Stimulated activated CD8-positive, alpha-beta memory T cell treated with anti-CD3 and anti-CD28 coated beads, Interleukin-12 subunit alpha, Interleukin-12 subunit beta, amount 100 ng/mL, for 4 hours (primary cell): ENCODE data around the gene ANKRD13B.

Source experiments
- DNase-seq: peaks from one replicate; pipeline ENCODE4 v3.0.0-alpha.2; 2020; ENCODE audit warnings: low read depth

The ANKRD13B gene

DNA sequence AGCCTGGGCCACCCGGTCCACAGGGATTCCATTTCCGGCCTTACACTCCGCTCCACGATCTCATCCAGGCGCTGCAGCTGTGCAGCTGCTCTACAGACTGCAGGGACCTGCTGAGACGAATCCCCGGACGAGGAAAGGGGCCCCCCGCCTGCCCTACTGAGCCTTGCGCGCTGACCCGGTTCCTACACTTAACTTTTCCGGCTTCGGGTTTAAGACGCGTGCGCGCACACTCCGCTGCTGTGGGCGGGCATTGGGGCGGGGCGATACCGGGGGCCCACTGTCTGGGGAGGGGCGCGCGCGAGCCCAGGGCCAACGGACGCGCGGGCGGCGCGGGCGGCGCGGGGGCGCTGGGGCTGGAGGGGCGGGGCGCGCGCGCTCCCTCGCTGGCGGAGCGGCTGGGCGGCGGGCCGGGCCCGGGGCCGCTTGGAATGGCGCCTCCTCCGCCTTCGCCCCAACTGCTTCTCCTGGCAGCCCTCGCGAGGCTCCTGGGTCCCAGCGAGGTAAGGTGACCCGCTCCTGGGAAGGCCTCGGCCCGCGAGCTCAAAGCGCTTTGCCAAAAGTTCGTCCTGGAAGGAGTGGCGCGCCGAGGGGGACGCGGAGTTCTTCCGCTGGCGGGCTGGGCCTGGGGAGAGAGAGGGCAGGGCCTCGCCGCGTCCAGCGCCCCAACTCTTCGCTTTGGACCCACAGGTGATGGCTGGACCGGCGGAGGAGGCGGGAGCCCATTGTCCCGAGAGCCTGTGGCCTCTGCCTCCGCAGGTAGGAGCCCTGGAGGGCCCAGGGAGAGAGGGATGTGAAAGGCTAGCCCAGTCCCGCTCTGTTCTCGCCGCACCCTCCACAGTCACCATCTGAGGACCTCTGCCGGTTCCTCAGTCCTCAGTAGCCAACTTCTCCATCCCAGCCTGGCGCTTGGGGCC is 24.3 kb upstream of the ANKRD13B start, which contains the start of gene TP53I13:
Gene TP53I13 (plus strand): TSS at position 371 of the 914 bp plus-strand sequence. CDS start 58 bp downstream, at position 429.
- DNase-seq: peak; percentile 84

DNA sequence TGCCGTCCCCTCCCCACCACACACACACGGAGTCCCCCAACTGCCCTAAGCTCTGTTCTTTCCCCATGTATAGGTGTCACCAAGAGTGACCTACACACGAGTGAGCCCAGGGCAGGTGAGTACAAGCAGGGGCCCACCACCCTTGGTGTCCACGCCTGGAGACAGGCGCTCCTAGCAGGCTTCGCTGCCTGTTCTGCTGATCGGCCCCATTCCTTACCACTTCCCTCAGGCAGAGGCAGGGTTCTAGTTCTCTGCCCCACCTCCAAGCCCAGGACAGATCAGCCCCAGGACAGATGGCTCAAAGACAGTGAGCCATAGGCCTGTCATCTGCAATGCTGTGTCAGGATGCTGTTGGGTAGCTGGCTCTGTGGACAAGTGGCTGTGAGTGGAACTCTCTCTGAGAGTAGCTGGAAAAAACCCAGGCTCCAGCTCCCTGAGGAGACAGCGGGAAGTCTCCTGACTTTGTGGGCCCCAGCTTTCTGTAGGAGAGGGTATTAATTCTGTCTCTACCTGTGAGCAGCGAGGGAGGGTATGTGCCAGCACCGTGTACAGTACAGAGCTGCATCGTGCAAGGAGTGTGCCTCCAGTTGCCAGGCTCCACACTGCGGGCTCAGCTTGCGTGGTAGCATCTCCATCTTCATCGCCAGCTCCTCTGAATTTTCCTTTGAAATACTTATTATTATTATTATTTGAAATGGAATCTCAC is 23.5 kb upstream of the ANKRD13B start:
- DNase-seq: no peak

- no peak for DNase-seq
Measured at GRCh38 chr17:29570521-29570920, 22.4 kb upstream of the ANKRD13B start.

DNA sequence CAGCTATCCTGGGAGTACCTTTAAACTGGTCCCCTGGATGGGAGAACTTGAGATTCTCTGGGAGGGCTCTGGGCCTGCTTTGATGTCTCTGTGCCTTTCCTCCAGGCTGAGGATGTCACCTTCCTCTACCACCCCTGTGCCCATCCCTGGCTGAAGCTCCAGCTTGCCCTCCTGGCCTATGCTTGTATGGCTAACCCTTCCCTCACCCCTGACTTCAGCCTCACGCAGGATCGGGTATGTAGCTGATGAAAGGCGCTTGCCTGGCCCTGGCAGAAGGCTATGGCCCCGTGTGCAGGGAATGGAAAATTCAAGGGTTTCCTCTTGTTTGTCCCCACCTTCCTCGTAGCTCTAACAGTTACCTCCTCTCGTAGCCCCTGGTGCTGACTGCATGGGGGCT is 21.4 kb upstream of the ANKRD13B start:
- DNase-seq: no peak

- no peak for DNase-seq
Measured at GRCh38 chr17:29571883-29572681, 20.9 kb upstream of the ANKRD13B start.

- DNase-seq: peak; percentile 57
Measured at GRCh38 chr17:29572691-29573557, 20.0 kb upstream of the ANKRD13B start.

DNA sequence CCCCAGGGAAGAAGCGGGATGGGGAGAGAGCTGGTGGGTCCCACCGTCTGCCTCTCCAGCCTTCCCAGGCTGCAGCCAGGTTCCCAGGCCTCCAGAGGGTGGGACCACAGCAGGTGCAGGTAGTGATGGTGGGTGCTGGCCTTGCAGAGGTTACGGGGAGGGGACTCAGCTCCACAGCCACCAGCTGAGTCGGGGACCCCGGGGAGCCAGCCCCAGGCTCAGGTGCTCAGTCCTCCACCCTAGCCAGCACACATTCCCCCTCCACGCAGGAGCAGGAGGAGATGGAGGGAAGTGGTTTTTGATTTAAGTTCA is 19.4 kb upstream of the ANKRD13B start:
- DNase-seq: no peak

- DNase-seq: no peak
Measured at GRCh38 chr17:29573871-29574731, 18.8 kb upstream of the ANKRD13B start.

DNA sequence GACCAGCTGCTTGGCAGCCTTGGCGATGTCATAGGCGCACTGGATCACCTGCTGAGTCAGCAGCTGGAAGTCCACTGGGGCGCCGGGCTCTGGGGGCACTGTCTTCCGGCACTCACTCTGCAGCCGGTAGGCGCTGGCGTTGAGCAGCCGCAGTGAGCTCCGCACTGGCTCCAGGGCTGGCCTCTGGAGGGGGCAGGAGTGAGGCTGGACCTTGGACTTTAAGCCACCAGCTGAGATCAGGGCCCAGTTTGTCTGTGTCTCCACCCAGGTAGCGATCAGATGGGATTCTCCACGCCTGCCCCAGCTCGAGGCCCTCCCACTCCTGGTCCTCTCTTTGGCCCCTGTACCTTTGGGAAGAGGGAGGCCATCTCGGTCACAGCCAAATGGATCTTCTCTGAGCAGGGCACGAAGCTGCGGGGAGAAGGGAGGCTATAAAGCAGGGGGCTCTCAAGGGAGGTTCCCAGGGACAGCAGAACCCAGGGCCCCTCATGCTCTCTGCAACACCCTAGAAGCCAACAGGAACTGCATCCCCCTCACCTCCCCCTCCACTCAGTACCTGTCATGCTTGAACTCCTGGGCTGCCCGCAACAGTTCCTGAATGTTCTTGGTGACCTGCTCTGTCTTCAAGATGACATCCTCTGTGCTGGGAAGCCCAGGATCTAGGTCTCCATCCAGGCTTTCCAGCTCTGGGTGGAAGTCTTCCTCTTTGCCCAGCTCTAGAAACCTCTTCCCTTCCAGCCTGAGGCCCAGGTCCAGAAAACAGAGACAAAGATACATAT is 18.0 kb upstream of the ANKRD13B start:
- DNase-seq: no peak

GRCh38 chr17:29575511-29576213 is 17.3 kb upstream of the ANKRD13B start:
- DNase-seq: no peak

DNA sequence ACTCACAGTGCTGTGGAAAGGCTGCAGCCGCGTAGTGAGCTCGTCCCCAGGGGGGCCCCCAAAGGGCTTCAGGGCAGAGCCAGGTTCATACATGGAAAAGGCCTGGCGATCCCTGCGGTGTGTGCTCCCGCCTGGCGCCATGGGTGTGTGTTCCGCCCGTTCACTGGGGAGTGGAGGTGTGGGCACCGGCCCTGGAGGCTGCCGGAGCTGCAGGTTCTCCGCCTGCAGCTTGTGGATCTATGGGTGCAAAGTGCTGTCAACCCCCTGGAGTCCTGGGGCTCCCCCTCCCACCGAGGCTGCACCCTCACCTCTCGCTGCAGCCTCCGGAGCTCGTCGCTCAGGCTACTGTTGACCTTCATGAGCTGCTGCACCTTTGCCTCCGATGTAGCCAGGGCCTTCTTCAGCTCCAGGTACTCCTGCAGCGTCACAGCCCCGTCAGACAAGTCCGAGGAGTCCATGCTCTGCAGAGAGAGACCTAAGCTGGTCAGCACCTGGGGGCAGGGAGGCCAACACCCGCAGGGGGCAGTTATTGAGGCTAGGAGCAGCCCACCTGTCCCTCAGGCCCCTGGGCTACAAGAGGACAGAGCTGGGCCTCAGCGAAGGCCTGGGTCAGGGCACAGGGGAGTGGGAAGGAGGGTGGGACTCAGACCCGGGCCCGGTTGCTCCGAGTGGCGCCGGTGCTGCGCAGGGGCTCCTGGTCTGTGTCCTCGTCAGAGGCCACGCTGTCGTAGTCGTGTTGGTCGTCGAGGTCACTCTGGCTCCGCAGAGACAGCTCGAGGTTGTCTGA is 16.5 kb upstream of the ANKRD13B start:
- no peak for DNase-seq

GRCh38 chr17:29577001-29577370 is 15.9 kb upstream of the ANKRD13B start:
- DNase-seq: no peak

DNA sequence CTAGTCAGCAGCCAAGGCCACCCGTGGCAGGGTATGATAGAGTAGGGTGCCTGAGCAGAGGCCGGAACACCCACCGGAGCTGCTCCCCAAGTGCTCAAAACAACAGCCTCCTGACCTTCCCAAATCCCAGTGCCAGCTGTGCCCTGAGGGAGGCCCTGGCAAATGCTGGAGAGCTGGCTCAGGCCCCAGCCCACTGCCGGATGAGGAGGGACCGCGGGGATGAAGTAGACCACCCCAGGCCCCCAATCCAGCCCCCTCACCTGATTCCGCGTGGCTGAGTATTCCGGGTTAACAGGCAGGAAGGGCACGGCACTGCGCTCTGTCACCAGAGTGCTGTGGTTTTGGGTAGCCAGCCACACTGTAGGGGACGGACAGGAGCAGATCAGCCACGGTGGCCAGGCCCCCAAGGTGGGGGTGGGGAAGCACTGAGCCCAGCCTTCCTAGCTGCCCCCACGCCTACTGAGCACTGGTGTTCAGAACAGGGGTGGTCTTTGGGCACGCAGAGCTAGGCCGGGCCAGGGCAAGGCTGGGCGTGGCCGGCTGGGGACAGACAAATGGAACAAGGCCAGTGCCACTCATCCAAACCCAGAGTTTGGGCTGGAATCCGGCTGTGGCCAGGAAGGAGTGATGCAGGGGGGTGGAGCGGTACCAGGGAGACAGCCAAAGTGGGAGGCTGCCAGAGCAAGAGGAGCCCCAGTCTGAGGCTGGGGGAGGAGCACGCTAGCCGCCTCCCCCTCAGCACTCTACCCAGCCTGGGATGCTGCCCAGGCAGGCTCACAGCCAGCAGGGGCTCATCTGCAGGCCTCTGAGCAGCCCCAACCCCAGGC is 15.3 kb upstream of the ANKRD13B start:
- DNase-seq: no peak

DNA sequence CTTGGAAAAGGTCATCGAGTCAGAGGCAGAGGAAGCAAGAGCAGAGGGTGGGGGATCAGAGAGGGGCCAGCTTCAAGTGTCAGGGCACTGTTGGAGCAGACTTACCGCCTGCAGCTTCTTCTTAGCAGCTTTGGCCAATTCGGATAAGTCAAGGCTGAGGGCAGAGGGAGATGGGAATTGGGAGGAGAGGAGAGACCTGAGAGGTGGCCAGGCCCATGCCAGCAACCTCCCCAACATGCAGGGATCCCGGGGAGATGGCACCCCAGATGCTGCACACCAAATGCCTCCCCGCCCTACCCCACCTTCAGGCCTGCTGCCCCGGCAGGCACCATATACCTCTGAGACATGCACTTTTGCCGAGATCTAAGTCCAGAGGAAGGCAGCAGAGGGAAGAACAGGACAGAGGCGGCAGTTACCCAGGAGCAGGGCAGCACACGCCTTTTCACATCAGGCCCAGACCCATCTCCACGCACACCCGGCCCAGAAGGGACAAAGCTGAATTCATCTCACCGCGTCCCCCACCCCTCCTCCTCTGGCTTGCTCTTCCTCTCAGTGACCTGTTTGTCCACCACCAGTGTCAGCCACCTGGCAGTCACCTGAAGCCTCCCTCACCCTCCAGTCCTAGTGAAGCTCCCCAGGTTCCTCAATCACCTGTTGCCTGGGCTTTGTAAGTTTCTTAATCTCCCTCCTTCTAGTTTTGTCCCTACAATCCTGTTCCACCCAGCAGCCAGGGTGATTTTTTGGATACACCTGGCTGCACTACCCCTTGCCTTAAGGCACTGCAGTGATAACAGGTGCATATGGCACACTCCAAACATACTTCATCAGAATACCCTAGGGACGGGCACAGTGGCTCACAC is 14.1 kb upstream of the ANKRD13B start:
- DNase-seq: no peak

GRCh38 chr17:29579866-29580771 is 12.8 kb upstream of the ANKRD13B start:
- peak; percentile 79 for DNase-seq
